Thyroid gland (tissue), 4 donors: ENCODE results near the gene MAEA. TPM values are rescaled to one million over a fixed set of nuclear protein-coding genes. Genes with fewer than 3 reads are reported as not detected.
A peak's percentile ranks its signal among the peaks of the same experiment; 100 is the strongest.

Experiments used
- DNase-seq, 2 donors: peaks; one replicate each; pipeline ENCODE4 v3.0.0-alpha.2; 2019
- H3K27ac ChIP-seq, 3 donors: fragments of 200-600 bp; sonication (generic); 1 replicate in 2 of 3; 2 replicates in 1 of 3; pipeline ENCODE4 v1.5.1; 2016 to 2019; ENCODE audit warnings: mild to moderate bottlenecking in 1 of 3, moderate library complexity in 1 of 3
- H3K27me3 ChIP-seq: fragments of 200-600 bp; sonication (generic); one replicate; pipeline ENCODE4 v1.5.1; 2019
- H3K36me3 ChIP-seq, 2 donors: fragments of 200-600 bp; sonication (generic); one replicate each; pipeline ENCODE4 v1.5.1; 2016 to 2019
- H3K4me1 ChIP-seq, 2 donors: fragments of 200-600 bp; sonication (generic); one replicate each; pipeline ENCODE4 v1.5.1; 2017 to 2019
- H3K4me3 ChIP-seq, 3 donors: fragments of 200-600 bp; sonication (generic); replicated peaks in 1 of 3; 1 replicate in 2 of 3; 2 replicates in 1 of 3; pipeline ENCODE4 v1.5.1; 2016; ENCODE audit warnings: mild to moderate bottlenecking in 1 of 3
- H3K9me3 ChIP-seq: fragments of 200-600 bp; sonication (generic); one replicate; pipeline ENCODE4 v1.5.1; 2017
- CTCF ChIP-seq, 6 experiments: fragments of 200-600 bp in 3 of 6; fragments of 450-650 bp in 3 of 6; sonication (generic) in 3 of 6; IDR thresholded peaks; one replicate each; pipeline ENCODE4 v1.5.1; 2016 to 2019; ENCODE audit warnings: antibody characterized with exemption in 6 of 6, mild to moderate bottlenecking in 2 of 6, inconsistent platforms in 1 of 6, moderate library complexity in 1 of 6
- POLR2A ChIP-seq, 2 donors: fragments of 450-650 bp; IDR thresholded peaks; one replicate each; pipeline ENCODE4 v1.6.1; 2017; ENCODE audit warnings: antibody characterized with exemption in 2 of 2, mild to moderate bottlenecking in 2 of 2, moderate library complexity in 1 of 2
- WGBS, 2 donors: methylation state at CpG; one replicate each; pipeline ENCODE4 v1.1.5; 2017; 5-methylcytosine and 5-hydroxymethylcytosine counted together
- intact Hi-C: fragments of 100-400 bp; cut with DNase I; formaldehyde crosslinking; loops from one replicate; pipeline ENCODE4 v1.15.1; 2023
- total RNA-seq, 4 donors: library from RNA; depleted of rRNA; stranded (reverse); fragments of >200 nt; gene quantifications; one replicate each; pipeline ENCODE4 v1.2.3, GENCODE V29; 2016

MAEA gene
- total RNA-seq, 4 donors from 2014 or later, result 85.3 to 99.5 (median 87.3) TPM

GRCh38 chr4:1283711-1284110 is 6.0 kb upstream of the MAEA start:
- Histone ChIP-seq H3K4me1 (no peaks in the 10 kb centered on the region), H3K4me3 (no peak overlapping the region), H3K36me3 (no peaks in the 10 kb centered on the region), H3K27me3 (no peaks in the 10 kb centered on the region), H3K9me3 (no peaks in the 10 kb centered on the region), H3K27ac (no peak overlapping the region)
- intact Hi-C loops, result loop anchor here (10.0 kb wide), 1 partner anchor 61 kb away; the partner anchor contains the start of gene UVSSA
- TF ChIP-seq CTCF (IDR thresholded peaks at IDR 0.05) (no peak), POLR2A (IDR thresholded peaks at IDR 0.05) (no peak)
- no peak for DNase-seq
- 91 to 94% methylated on average over 9 of the region's 9 CpGs for WGBS, 2 donors

DNA sequence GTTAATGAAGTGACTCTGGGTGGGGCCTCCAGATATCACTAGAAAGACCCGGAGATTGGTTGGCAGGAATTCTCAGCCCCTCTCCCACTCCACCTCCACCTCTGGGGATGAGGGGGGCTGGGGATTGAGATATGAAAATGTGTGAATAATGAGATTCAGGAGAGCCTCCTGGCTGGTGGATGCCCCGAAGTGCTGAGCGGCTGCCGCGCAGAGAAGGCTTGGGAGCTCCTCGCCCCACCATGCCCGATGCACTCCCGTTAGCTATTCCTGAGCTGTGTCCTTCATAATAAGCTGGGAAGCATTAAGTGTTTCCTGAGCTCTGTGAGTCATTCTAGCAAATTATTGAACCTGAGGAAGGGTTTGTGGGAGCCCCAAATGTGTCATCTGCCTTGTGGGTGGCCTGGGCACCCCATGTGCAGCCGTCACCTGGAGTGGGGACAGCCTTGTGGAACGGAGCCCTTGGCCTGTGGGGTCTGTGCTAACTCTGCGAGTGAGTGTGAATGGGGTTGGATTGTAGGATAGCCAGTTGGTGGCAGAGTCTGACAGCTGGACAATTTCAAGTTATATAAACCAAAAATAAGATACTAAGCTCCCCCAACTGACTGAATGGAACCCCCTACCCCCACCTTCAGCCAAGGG is 4.4 kb upstream of the MAEA start:
- no peak overlapping the region for H3K27ac ChIP-seq
- no peaks in the 10 kb centered on the region for H3K27me3 ChIP-seq
- H3K4me3 ChIP-seq, result no peak overlapping the region
- no peaks in the 10 kb centered on the region for H3K9me3 ChIP-seq
- intact Hi-C loops, result loop anchor here (10.0 kb wide), 1 partner anchor 60 kb away; the partner anchor contains the start of gene UVSSA
- no peak for DNase-seq
- WGBS, 2 donors, result 81 to 89% methylated on average over 11 of the region's 11 CpGs
- peaks cover 5% of the 10 kb centered on the region in 2 donors for H3K4me1 ChIP-seq
- H3K36me3 ChIP-seq, result no peaks in the 10 kb centered on the region
- TF ChIP-seq POLR2A (IDR thresholded peaks at IDR 0.05), result no peak
- TF ChIP-seq CTCF (IDR thresholded peaks at IDR 0.05), result no peak

- no peak for DNase-seq
- Histone ChIP-seq H3K4me1 (peaks cover 8 to 12% of the 10 kb centered on the region in 2 donors), H3K27me3 (no peaks in the 10 kb centered on the region), H3K4me3 (no peak overlapping the region), H3K27ac (no peak overlapping the region), H3K9me3 (no peaks in the 10 kb centered on the region), H3K36me3 (no peaks in the 10 kb centered on the region)
- intact Hi-C loops, result loop anchor here (10.0 kb wide), 1 partner anchor 59 kb away; the partner anchor contains the start of gene UVSSA
- TF ChIP-seq CTCF (IDR thresholded peaks at IDR 0.05) (no peak), POLR2A (IDR thresholded peaks at IDR 0.05) (no peak)
- WGBS, 2 donors, result 84 to 92% methylated on average over 14 to 17 of the region's 21 CpGs
Observed at GRCh38 chr4:1285790-1286553, 3.7 kb upstream of the MAEA start.

GRCh38 chr4:1288786-1289185 is 905 bp upstream of the MAEA start:
- Histone ChIP-seq H3K4me1 (peaks cover 20 to 27% of the 10 kb centered on the region in 2 donors), H3K27me3 (no peaks in the 10 kb centered on the region), H3K27ac (peak overlapping the region in 1 of 3 donors; percentile 74), H3K4me3 (peak overlapping the region in 1 of 3 donors; percentile 89), H3K36me3 (no peaks in the 10 kb centered on the region), H3K9me3 (no peaks in the 10 kb centered on the region)
- 52 to 66% methylated on average over 7 of the region's 7 CpGs for WGBS, 2 donors
- intact Hi-C loops, result loop anchor here (10.0 kb wide), 1 partner anchor 56 kb away; the partner anchor contains the start of gene UVSSA
- TF ChIP-seq CTCF (IDR thresholded peaks at IDR 0.05) (no peak), POLR2A (IDR thresholded peaks at IDR 0.05) (no peak)
- no peak for DNase-seq
